GM20431 (cell line): ENCODE results near the gene MUC20.
"Not testable (repeated sequence)": the region's sequence is repeated elsewhere in the genome, so short reads cannot be mapped to it uniquely, and the experiment has no call there.

Experiments used
- in situ Hi-C: fragments of 300-500 bp; cut with MseI, MboI; formaldehyde crosslinking; loops from one replicate; pipeline ENCODE4 v1.15.0; 2020; ENCODE audit warnings: low sequenced_read_pairs; ENCODE audit not compliant: unreplicated experiment

Gene MUC20

DNA sequence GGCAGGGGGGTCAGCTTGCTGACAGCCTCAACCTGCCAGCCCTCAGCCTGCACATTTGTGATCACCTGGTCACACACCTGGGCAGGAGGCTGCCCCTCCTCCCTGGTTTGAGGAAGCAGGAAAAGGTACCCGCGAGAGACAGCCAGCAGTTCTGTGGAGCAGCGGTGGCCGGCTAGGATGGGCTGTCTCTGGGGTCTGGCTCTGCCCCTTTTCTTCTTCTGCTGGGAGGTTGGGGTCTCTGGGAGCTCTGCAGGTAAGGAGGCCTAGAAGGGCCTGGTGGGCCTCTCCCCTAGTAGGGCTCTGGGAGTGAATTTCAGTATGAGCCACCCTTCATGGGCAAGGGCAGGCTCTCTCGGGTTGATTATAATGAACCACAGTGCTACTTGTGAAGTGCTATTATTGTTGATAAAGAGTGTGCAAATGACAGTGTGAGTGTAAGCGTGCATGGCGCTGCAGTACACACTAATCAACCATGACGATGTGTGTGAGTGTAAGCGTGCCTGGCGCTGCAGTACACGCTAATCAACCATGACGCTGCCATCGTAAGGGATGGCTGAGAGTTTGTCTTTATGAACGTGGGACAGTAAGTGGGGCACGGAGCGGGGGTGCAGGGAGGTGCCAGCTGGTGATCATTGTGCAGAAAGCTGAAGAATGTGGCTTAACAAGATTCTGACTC, at the start of gene MUC20:
Gene MUC20 (plus strand): TSS at position 148 of the 676 bp plus-strand sequence. CDS start 30 bp downstream, at position 178.
- in situ Hi-C loops, result not testable (repeated sequence)

GRCh38 chr3:195671283-195671682, 49.5 kb upstream of the MUC20 start:
- in situ Hi-C loops, result not testable (repeated sequence)

DNA sequence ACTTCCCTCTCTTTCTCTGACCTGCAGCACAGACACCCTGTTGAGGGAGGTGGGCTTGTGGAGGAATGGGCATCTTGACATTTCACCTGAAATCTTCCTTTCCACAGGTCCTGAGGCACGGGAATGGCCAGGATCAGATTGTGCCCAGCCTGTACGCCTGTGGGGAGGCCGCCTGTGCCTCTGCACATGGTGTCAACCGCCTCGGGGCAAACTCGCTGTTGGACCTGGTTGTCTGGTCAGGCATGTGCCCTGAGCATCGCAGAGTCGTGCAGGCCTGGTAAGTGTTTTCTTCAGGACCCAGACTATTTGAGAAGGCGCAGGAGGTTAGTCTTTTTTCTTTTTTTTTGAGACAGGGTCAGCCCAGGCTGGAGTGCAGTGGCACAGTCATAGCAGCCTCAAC, 47.1 kb upstream of the MUC20 start:
- in situ Hi-C loops, result not testable (repeated sequence)

DNA sequence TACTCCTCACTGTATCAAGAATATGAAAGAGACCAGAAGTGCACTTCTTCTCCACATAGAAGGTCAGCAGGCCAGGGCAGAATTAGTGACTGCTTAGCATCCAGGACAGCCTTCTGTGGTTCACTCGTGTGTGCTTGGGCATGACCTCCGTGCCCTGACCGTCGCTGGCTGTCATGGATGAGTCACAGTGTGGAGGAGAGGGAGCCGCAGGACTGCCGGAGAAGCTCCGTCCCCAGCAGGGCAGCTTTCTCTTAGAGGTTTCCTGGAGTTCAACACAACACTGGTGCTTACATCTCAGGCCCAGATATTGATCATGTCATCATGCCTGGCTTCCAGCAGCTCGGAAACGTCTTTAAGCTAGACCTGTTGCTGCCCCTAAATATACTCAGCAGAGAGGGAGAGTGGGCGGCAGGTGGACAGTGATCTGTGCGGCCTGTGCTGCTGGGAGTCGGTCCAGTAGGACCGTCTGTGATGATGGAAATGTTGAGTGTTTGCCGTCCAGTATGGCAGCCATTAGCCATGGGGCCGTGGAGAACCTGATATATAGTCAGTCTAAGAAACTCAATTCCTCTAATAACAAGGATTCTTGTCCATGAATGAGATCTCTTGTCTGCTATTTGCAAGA, 42.3 kb upstream of the MUC20 start:
- in situ Hi-C loops, result not testable (repeated sequence)

GRCh38 chr3:195680690-195681089, 40.1 kb upstream of the MUC20 start:
- in situ Hi-C loops, result not testable (repeated sequence)

- in situ Hi-C loops, result not testable (repeated sequence)
Observed at GRCh38 chr3:195681458-195682103, 39.2 kb upstream of the MUC20 start.

DNA sequence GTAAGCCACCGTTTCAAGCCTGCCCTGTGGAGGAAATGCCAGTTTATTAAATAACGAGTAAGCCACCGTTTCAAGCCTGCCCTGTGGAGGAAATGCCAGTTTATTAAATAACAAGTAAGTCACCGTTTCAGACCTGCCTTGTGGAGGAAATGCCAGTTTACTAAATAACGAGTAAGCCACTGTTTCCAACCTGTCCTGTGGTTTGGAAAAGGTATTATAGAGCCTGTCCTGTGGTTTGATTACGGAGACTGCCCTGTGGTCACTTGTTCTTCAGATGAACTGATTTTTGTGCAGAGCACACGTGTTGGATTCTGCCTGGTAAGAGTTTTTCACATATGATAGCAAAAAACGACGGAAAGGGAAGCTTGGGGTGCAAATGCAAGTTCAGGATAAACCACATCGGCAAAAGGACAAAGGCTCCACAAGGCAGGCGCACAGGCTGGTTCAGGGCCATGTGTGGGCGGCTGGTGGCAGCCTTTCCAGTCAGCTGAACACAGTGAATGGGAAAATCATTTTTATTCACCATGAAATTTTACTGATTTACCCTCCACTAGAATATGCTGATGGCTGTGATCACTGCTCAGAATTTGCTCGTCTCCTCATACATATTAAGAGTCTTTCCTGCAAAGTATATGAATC, 38.6 kb upstream of the MUC20 start:
- in situ Hi-C loops, result not testable (repeated sequence)

DNA sequence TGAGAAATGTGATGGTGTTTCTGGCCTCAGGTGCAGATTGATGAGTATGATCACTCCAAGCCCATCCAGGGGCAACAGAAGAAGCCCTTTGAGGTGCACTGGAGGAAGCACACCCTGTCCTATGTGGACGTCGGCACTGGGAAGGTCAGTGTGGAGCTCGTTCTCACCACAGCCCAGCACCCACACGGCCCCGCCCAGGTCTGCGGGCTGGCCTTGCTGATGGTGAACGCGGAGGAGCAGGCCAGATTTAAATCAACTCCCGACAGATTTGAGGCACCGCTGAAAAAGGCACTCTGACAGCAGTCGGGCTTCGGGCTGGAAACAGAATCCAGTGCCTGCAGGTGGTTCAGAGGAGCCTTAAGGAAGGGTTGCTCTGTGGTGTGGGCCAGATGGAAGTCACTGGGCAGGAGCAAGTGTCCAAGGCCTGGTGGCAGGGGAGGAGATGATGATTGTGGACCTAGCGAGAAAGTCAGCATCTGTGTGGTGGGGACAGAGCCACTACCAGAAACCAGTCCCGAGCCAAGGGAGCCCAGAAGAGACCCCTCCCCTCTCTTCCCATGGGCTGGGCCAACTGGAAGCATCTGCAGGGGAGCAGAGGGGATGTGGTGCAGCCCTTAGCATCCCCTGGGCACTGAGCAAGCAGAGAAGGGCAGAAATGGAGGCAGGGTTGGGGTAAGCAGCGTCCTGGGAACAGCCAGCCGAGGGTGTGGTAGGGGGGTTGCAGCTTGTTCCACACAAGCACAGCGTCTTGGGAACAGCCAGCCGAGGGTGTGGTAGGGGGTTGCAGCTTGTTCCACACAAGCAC, 36.9 kb upstream of the MUC20 start:
- in situ Hi-C loops, result not testable (repeated sequence)

DNA sequence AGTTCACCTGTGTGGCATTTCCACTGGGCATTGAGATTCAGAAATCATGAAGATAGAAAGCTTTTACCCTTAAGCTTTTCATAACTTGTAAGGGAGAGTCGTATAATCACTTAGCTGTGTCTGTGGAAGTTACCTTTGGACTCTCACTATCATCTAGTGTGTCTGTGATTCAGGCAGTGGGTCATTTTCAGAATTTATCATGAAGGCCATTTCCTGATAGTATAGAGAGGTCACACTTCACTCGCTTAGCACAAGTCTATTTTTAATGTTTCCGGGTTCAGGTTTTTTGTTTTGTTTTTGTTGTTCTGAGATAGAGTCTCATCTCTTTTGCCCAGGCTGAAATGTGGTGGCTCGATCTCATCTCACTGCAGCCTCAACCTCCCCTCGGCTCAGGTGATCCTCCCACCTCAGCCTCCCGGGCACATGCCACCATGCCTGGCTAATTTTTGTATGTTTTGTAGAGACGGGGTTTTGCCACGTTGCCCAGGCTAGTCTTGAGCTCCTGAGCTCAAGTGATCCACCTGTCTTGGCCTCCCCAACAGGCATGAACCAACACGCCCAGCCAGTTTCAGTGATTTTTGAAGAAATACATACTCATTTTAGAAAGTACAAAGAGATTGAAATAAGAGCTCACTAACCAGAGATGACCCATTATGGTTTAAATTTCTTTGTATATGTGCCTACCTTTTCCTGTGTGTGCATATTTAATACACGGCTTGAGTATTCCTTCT, 36.1 kb upstream of the MUC20 start:
- in situ Hi-C loops, result not testable (repeated sequence)

- in situ Hi-C loops, result not testable (repeated sequence)
Observed at GRCh38 chr3:195686537-195687208, 34.1 kb upstream of the MUC20 start.

- in situ Hi-C loops, result not testable (repeated sequence)
Observed at GRCh38 chr3:195687209-195687760, 33.5 kb upstream of the MUC20 start.

DNA sequence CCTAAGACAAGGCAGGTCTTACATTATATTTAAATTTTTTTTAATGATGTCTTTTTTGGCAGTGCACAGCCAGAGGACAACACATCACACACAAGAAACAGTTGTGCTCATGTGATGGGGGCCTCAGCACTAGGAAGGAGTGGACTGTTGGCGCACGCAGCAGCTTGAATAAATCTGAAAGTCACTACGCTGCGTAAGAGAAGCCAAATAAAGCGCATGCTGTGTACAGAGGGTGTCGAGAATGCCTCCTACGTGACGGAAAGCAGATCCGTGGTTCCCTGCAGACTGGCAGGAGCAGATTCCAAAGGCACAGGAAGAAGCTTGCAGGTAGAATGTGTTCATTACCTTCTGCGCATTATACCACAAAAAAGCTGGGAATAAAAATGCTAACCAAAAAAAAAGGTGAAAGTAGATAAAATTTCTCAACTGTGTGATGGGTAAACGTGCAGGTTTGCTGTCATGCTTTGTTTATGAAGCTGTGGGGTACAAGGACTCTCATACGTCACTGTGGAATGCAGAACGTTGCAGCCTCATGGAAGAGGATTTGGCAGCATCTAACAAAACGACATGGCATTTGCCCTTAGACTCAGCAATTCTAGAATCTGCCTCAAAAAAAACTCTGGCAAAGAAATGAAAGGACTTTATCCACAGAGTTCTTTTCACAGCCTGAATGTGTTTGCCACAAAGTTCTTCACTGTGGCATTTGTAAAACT, 32.2 kb upstream of the MUC20 start:
- in situ Hi-C loops, result not testable (repeated sequence)

DNA sequence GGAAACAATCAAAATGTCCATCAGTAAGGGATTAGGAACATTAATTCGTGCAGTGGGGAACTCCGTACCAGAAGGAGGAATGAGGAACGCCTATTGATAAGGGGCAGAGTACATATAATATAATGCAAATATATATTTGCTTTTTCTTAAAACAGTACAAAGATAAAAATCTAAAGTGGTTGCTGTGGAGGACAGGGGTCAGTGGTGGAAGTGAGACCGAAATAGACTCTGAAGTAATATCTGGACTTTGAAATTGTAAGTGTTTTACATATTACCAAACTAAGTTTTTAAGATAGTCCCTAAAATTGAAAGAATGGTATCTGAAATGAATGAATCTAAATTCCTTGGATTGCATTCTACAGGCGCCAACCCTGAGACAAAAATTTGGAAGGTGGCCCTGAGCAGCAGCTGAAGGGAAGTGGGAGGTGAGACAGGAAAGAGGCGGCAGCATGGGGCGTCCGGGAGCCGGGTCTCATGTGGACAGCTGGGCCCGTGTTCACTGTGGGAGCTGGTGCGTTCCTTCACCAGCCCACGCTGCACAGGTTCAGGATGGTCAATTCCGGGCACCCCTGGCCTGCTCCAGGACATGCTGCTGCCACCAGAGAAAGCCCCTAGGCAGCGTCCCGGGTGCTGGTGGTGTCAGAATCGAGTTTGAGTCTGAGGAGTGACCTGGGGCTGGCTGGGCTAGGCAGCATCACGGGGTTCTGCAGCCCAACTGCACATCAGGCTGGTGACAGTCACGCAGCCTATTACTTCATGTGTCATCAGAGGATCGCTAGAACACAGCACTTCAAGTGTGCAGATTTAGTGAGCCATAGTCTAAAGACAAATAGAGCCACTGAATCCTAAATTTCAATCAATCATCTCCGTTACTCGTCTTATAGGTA, 31.4 kb upstream of the MUC20 start:
- in situ Hi-C loops, result not testable (repeated sequence)

GRCh38 chr3:195690951-195691350, 29.8 kb upstream of the MUC20 start:
- in situ Hi-C loops, result no loop called here

DNA sequence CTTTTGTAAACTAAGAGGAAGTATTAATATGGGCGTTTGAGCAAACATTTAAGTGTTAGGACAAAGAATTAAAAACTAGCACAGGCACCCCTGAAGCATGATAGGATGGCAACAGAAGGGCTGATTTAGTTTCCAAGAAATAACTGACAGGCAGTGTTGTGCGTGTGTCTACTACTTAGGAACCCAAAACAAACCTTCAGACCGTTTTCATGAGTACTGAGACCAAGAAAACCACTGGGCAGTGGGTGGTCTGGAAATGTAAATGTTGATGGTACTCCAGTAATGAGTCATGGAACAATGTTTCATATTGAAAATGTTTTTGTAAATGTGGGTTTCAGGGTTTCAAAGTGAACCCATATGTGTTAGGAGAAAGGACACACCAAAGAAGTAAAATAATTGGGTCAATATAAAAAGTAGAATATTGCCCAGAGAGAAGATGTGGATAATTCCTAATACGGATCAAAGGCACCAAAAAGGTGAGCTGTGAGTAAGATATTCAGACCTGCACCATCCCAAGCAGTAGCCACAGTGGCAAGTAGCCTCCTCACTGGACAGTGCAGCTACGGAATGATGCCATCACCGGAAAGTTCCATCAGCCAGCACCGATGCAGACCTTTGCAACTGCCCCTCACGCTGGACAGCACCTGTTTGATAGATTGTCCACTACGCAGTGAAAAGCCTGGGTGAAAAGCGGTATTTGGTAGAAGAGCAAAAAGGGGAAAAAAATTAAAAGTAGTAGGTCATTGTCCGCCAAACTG, 29.0 kb upstream of the MUC20 start:
- in situ Hi-C loops, result not testable (repeated sequence)

GRCh38 chr3:195692354-195692685, 28.5 kb upstream of the MUC20 start:
- in situ Hi-C loops, result no loop called here
